Naive thymus-derived CD4-positive, alpha-beta T cell (primary cell): ENCODE data around the gene ILRUN. TPM values are rescaled to one million over a fixed set of nuclear protein-coding genes. Genes with fewer than 3 reads are reported as not detected.

ENCODE experiments used
- ATAC-seq: fragments of 150-1000 bp; cut with Tn5 transposase; 2 replicates; pipeline ENCODE4 v1.10.0; 2021; ENCODE audit warnings: mild to moderate bottlenecking, moderate library complexity
- CTCF ChIA-PET: fragments of 350-600 bp; sonication (Branson Sonifier 250); formaldehyde crosslinking; loops from one replicate; lab custom pipeline; 2021; ENCODE audit warnings: antibody characterized with exemption; lab: Charles Lee
- POLR2A ChIA-PET: fragments of 350-600 bp; sonication (Branson Sonifier 250); formaldehyde crosslinking; loops from one replicate; lab custom pipeline; 2021; ENCODE audit warnings: antibody characterized with exemption, inconsistent platforms; lab: Charles Lee
- DNase-seq, 9 donors: peaks; one replicate each; pipeline versions ENCODE4 v3.0.0 to v3.0.0-alpha.2; 2020 to 2022; ENCODE audit warnings: mixed read lengths in 1 of 9
- H3K27ac ChIP-seq: one replicate; pipeline ENCODE4 v1.7.0; 2013; ENCODE audit warnings: mild to moderate bottlenecking, low read depth, low read length, moderate library complexity
- H3K27me3 ChIP-seq, 2 donors: one replicate each; pipeline ENCODE4 v1.7.0; 2013; ENCODE audit warnings: low read length in 2 of 2, mild to moderate bottlenecking in 2 of 2, moderate library complexity in 2 of 2; ENCODE audit not compliant: control insufficient read depth in 2 of 2, insufficient read depth in 2 of 2
- H3K36me3 ChIP-seq, 3 experiments: 1 replicate in 2 of 3; 2 replicates in 1 of 3; pipeline ENCODE4 v1.7.0; 2013; ENCODE audit warnings: low read length in 3 of 3, mild to moderate bottlenecking in 3 of 3, moderate library complexity in 1 of 3; ENCODE audit not compliant: insufficient read depth in 3 of 3, control insufficient read depth in 2 of 3
- H3K4me1 ChIP-seq, 2 donors: one replicate each; pipeline ENCODE4 v1.7.0; 2013; ENCODE audit warnings: low read length in 2 of 2, mild to moderate bottlenecking in 2 of 2, moderate library complexity in 1 of 2; ENCODE audit not compliant: control insufficient read depth in 2 of 2, insufficient read depth in 2 of 2
- H3K4me3 ChIP-seq: 2 replicates; pipeline ENCODE4 v1.7.0; 2013; ENCODE audit warnings: mild to moderate bottlenecking, low read length
- H3K9me3 ChIP-seq, 3 experiments: 1 replicate in 2 of 3; 2 replicates in 1 of 3; pipeline ENCODE4 v1.7.0; 2013; ENCODE audit warnings: low read length in 3 of 3; ENCODE audit not compliant: control insufficient read depth in 2 of 3
- H3K27ac Mint-ChIP-seq, 9 donors: one replicate each; pipeline ENCODE4 v1.8.0; 2020 to 2022; ENCODE audit warnings: mixed read lengths in 9 of 9, mild to moderate bottlenecking in 8 of 9, moderate library complexity in 5 of 9, inconsistent platforms in 2 of 9
- H3K27me3 Mint-ChIP-seq, 5 donors: one replicate each; pipeline ENCODE4 v1.8.0; 2021 to 2022; ENCODE audit warnings: mixed read lengths in 5 of 5, mild to moderate bottlenecking in 1 of 5
- H3K36me3 Mint-ChIP-seq, 5 donors: one replicate each; pipeline ENCODE4 v1.8.0; 2020 to 2022; ENCODE audit warnings: mixed read lengths in 5 of 5, mild to moderate bottlenecking in 3 of 5, inconsistent platforms in 1 of 5
- H3K4me1 Mint-ChIP-seq, 7 donors: one replicate each; pipeline ENCODE4 v1.8.0; 2020 to 2022; ENCODE audit warnings: mixed read lengths in 7 of 7, mild to moderate bottlenecking in 3 of 7, inconsistent platforms in 1 of 7
- H3K4me3 Mint-ChIP-seq, 10 donors: one replicate each; pipeline ENCODE4 v1.8.0; 2020 to 2022; ENCODE audit warnings: mild to moderate bottlenecking in 10 of 10, mixed read lengths in 10 of 10, moderate library complexity in 6 of 10, inconsistent platforms in 2 of 10
- H3K9me3 Mint-ChIP-seq, 11 donors: one replicate each; pipeline ENCODE4 v1.8.0; 2020 to 2022; ENCODE audit warnings: mixed read lengths in 11 of 11, mild to moderate bottlenecking in 4 of 11, inconsistent platforms in 1 of 11, moderate library complexity in 1 of 11
- intact Hi-C, 2 donors: fragments of 100-400 bp; cut with micrococcal nuclease; formaldehyde crosslinking; loops; one replicate each; pipeline ENCODE4 v1.15.1; 2023
- polyA plus RNA-seq, 2 donors: library from polyadenylated mRNA; unstranded; fragments of 300-500 nt; fragmentation: Illumina TruSeq; gene quantifications; one replicate each; pipeline ENCODE4 v1.2.3, GENCODE V29; 2021
- total RNA-seq, 6 experiments: library from RNA in 5 of 6; stranded (reverse) in 5 of 6; gene quantifications; 1 replicate in 5 of 6; 2 replicates in 1 of 6; pipeline ENCODE4 v1.2.3 and lab custom pipeline; 2021 to 2026

Gene ILRUN
- total and polyA plus RNA-seq, 7 experiments from 2014 or later, result 8.8 to 74.6 (median 49.2) TPM

DNA sequence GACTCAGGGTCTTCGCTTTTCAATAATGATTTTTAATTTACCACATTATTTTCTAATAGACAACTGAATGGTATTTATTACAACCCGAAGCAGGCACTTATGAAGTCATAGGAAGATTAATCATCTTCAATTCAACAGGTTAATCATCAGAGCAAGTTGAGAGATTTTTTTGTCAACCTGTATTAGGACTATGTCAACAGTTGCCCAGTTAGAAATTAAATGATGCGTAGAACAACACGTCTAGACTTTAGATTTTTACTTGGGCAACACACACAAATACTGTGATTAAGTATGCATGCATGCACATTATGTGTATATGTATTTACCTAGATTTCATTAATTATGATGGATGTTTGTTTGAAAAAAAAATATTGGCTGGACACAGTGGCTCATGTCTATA is 4.3 kb downstream of the ILRUN start:
- Histone ChIP-seq H3K4me3 (no peak overlapping the region), H3K9me3 (no peaks in the 10 kb centered on the region), H3K27me3 (no peaks in the 10 kb centered on the region), H3K27ac (no peak overlapping the region), H3K4me1 (peaks cover 18 to 20% of the 10 kb centered on the region in 2 donors), H3K36me3 (peaks cover 0 to 5% (median 0%) of the 10 kb centered on the region in 3 experiments)
- DNase-seq, result no peak
- no peaks in the 10 kb centered on the region for H3K27me3 Mint-ChIP-seq
- intact Hi-C loops, result loop anchor here in 1 of 2 donors (10.0 kb wide), 1 partner anchor 563 kb away; the partner anchor contains the start of gene ZNF76
- POLR2A ChIA-PET, result interaction anchor here (0.7 kb wide), 1 partner anchor 266 kb away, joined by 3 read pairs; no protein-coding TSS in a partner anchor
- CTCF ChIA-PET, result interaction anchor here (0.6 kb wide), 1 partner anchor 84 kb away, joined by 4 read pairs; no protein-coding TSS in a partner anchor
- H3K9me3 Mint-ChIP-seq, result no peaks in the 10 kb centered on the region
- H3K27ac Mint-ChIP-seq, result peak overlapping the region in 2 of 9 donors; percentile 9 to 31
- peaks cover 0 to 24% (median 13%) of the 10 kb centered on the region in 5 donors for H3K36me3 Mint-ChIP-seq
- no peak overlapping the region for H3K4me3 Mint-ChIP-seq
- H3K4me1 Mint-ChIP-seq, result peaks cover 41 to 81% (median 77%) of the 10 kb centered on the region in 7 donors
- no peak for ATAC-seq

DNA sequence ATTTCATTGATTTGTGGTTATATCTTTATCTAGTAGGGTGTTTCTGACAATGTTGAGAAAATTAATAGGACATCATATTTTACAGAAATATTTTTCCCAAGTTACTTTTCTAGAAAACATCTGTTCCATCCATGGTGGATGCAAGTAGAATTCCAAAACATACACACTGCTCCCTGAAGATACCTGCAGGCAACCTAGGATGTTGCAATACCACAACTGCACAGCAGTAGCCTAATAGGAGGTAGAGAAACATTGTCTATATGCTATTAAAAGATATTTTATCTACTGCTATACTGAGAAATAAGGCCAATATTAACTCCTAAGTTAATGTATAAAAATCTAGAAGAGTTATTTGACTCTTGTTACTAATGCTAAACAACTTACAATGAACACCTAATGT is 6.8 kb downstream of the ILRUN start:
- H3K27ac ChIP-seq, result no peak overlapping the region
- H3K4me1 Mint-ChIP-seq, result peaks cover 43 to 81% (median 75%) of the 10 kb centered on the region in 7 donors
- intact Hi-C loops, result loop anchor here in 1 of 2 donors (10.0 kb wide), 1 partner anchor 565 kb away; the partner anchor contains the start of gene ZNF76
- H3K9me3 Mint-ChIP-seq, result peaks cover 0 to 2% (median 0%) of the 10 kb centered on the region in 11 donors
- ChIA-PET POLR2A (no interaction called here), CTCF (no interaction called here)
- H3K27me3 ChIP-seq, result no peaks in the 10 kb centered on the region
- peaks cover 0 to 21% (median 17%) of the 10 kb centered on the region in 5 donors for H3K36me3 Mint-ChIP-seq
- ATAC-seq, result no peak
- no peaks in the 10 kb centered on the region for H3K36me3 ChIP-seq
- H3K27me3 Mint-ChIP-seq, result no peaks in the 10 kb centered on the region
- no peaks in the 10 kb centered on the region for H3K9me3 ChIP-seq
- no peak overlapping the region for H3K4me3 ChIP-seq
- H3K4me3 Mint-ChIP-seq, result no peak overlapping the region
- DNase-seq, result no peak
- peak overlapping the region in 1 of 9 donors; percentile 42 for H3K27ac Mint-ChIP-seq
- peaks cover 8 to 10% of the 10 kb centered on the region in 2 donors for H3K4me1 ChIP-seq

DNA sequence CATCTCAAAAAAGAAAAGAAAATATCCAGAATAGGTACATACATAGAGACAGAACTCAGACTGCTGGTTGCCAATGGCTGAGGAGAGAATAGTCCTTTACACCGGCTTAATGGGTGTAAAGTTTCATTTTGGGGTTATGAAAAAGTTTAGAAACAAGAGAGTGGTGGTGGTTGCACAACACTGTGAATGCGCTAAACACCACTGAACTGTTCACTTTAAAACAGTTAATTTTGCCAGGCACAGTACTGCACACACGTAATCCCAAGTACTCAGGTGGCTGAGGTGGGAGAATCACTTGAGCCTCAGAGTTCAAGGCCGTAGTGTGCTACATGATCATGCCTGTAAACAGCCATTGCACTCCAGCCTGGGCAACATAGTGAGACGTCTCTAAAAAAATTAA is 7.6 kb downstream of the ILRUN start:
- Mint-ChIP-seq H3K4me3 (no peak overlapping the region), H3K27ac (peak overlapping the region in 3 of 9 donors; percentile 6 to 67 (median 43)), H3K27me3 (no peaks in the 10 kb centered on the region), H3K9me3 (peaks cover 0 to 2% (median 0%) of the 10 kb centered on the region in 11 donors), H3K36me3 (peaks cover 0 to 21% (median 17%) of the 10 kb centered on the region in 5 donors), H3K4me1 (peaks cover 43 to 81% (median 75%) of the 10 kb centered on the region in 7 donors)
- Histone ChIP-seq H3K9me3 (no peaks in the 10 kb centered on the region), H3K27me3 (no peaks in the 10 kb centered on the region), H3K4me3 (no peak overlapping the region), H3K4me1 (peaks cover 3% of the 10 kb centered on the region in 2 donors), H3K27ac (no peak overlapping the region), H3K36me3 (no peaks in the 10 kb centered on the region)
- CTCF ChIA-PET, result no interaction called here
- ATAC-seq (no peak), DNase-seq (no peak)
- POLR2A ChIA-PET, result no interaction called here
- intact Hi-C loops, result no loop called here

DNA sequence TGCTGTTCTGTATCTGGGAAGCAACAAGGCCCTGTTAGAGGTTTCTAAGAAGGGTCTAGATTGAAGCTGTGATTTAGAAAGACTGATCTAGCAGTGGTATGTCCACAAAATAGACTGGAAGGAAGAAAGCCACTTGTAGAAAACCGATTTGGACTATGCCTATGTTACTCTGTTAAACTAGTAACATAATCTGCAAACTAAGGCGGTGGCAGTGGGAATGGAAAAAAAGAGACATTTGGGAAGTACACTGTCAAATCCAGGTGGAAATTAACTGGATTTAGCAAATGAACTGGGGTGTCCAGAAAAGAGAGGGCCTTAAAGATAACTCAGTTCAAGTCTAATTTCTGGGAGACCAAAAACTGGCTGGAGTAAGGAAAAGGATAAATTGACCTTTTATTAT is 11.6 kb downstream of the ILRUN start:
- Histone ChIP-seq H3K9me3 (no peaks in the 10 kb centered on the region), H3K36me3 (no peaks in the 10 kb centered on the region), H3K27me3 (no peaks in the 10 kb centered on the region), H3K4me3 (no peak overlapping the region), H3K27ac (no peak overlapping the region), H3K4me1 (no peaks in the 10 kb centered on the region)
- ATAC-seq (no peak), DNase-seq (no peak)
- Mint-ChIP-seq H3K27ac (peak overlapping the region in 4 of 9 donors; percentile 6 to 57 (median 12)), H3K36me3 (peaks cover 0 to 17% (median 16%) of the 10 kb centered on the region in 5 donors), H3K4me1 (peaks cover 29 to 63% (median 54%) of the 10 kb centered on the region in 7 donors), H3K27me3 (no peaks in the 10 kb centered on the region), H3K9me3 (peaks cover 0 to 2% (median 0%) of the 10 kb centered on the region in 11 donors), H3K4me3 (peak overlapping the region in 1 of 10 donors; percentile 4)
- ChIA-PET POLR2A (no interaction called here), CTCF (no interaction called here)
- intact Hi-C loops, result no loop called here

DNA sequence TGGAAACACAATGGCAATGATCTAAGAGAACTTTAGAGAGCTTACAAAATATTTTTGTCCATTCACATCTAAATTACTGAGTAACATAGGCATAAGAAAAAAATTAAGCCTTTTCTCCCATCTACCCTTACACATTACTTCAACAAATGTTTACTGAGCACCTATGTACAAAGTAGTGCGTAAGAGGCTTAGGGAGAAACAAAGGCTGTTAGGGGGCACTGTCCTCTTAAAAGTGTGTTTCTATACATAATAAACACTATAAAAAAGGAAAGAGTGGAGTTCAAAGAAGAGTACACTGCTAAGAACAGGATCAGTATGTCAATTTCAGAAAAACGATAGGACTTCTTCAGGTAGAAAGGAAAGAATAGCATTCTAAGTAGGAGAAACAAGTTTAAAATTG is 12.2 kb downstream of the ILRUN start:
- peaks cover 0 to 2% (median 0%) of the 10 kb centered on the region in 11 donors for H3K9me3 Mint-ChIP-seq
- H3K4me1 Mint-ChIP-seq, result peaks cover 34 to 62% (median 54%) of the 10 kb centered on the region in 7 donors
- ATAC-seq (no peak), DNase-seq (no peak)
- ChIA-PET CTCF (no interaction called here), POLR2A (no interaction called here)
- H3K4me1 ChIP-seq, result no peaks in the 10 kb centered on the region
- no peaks in the 10 kb centered on the region for H3K36me3 ChIP-seq
- no peak overlapping the region for H3K27ac ChIP-seq
- H3K27me3 Mint-ChIP-seq, result no peaks in the 10 kb centered on the region
- H3K27ac Mint-ChIP-seq, result peak overlapping the region in 6 of 9 donors; percentile 1 to 59 (median 26)
- no peaks in the 10 kb centered on the region for H3K9me3 ChIP-seq
- intact Hi-C loops, result no loop called here
- peaks cover 0 to 18% (median 15%) of the 10 kb centered on the region in 5 donors for H3K36me3 Mint-ChIP-seq
- H3K4me3 Mint-ChIP-seq, result no peak overlapping the region
- no peaks in the 10 kb centered on the region for H3K27me3 ChIP-seq
- no peak overlapping the region for H3K4me3 ChIP-seq

DNA sequence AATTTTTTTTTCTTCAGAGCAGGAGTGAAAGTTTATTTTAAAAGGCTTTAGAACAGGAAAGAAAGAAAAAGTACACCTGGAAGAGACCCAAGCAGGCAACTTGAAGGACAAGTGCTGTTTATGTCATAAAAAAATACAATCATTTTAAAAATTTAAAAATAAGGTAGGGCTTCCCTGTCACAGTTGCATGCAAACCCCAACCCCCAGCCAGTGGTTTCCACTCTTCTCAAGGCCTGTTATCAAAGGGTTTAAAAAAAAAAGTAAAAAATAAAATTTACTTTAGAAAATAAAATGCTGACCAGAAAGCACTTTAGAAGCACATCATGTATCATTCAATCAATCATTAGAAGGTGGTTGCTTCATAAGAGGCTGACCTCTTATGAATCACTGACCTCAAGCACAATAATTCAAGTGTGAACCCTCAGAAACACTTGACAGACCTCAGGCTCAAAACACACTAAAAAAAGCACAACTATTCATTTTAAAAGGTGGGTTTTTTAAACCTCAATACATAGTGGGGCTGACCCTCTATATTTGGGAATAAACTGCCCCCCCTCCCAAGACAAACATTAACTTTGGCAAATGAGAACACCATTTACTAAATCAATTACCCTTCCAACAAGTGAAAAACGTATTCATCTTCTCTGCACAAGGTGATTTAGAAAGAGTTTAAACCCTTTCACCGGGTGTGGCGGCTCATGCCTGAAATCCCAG is 15.6 kb downstream of the ILRUN start:
- H3K27me3 ChIP-seq, result no peaks in the 10 kb centered on the region
- H3K4me3 Mint-ChIP-seq, result no peak overlapping the region
- peak overlapping the region in 3 of 9 donors; percentile 12 to 25 (median 24) for H3K27ac Mint-ChIP-seq
- peaks cover 0 to under 1% of the 10 kb centered on the region in 2 donors for H3K4me1 ChIP-seq
- ATAC-seq (peak; percentile 27), DNase-seq (no peak)
- peaks cover 24 to 55% (median 48%) of the 10 kb centered on the region in 7 donors for H3K4me1 Mint-ChIP-seq
- H3K36me3 ChIP-seq, result no peaks in the 10 kb centered on the region
- peaks cover 0 to 4% (median 3%) of the 10 kb centered on the region in 5 donors for H3K36me3 Mint-ChIP-seq
- intact Hi-C loops, result no loop called here
- CTCF ChIA-PET, result no interaction called here
- no peak overlapping the region for H3K27ac ChIP-seq
- H3K4me3 ChIP-seq, result no peak overlapping the region
- H3K9me3 ChIP-seq, result no peaks in the 10 kb centered on the region
- H3K27me3 Mint-ChIP-seq, result no peaks in the 10 kb centered on the region
- H3K9me3 Mint-ChIP-seq, result no peaks in the 10 kb centered on the region
- POLR2A ChIA-PET, result no interaction called here
